Transverse colon (tissue), 4 donors: ENCODE measurements around the gene TAS2R60. TPM values are rescaled to one million over a fixed set of nuclear protein-coding genes. Genes with fewer than 3 reads are reported as not detected.

Experiments
- DNase-seq: peaks from one replicate; pipeline ENCODE4 v3.0.0-alpha.2; 2019
- H3K27ac ChIP-seq, 4 donors: fragments of 200-600 bp; sonication (generic); 2 replicates each; pipeline ENCODE4 v1.5.1; 2016 to 2018; ENCODE audit warnings: inconsistent platforms in 4 of 4
- H3K27me3 ChIP-seq: fragments of 200-600 bp; sonication (generic); 2 replicates; pipeline ENCODE4 v1.5.1; 2017; ENCODE audit warnings: inconsistent platforms
- H3K36me3 ChIP-seq, 4 donors: fragments of 200-600 bp; sonication (generic); 2 replicates each; pipeline ENCODE4 v1.5.1; 2017 to 2019; ENCODE audit warnings: inconsistent platforms in 4 of 4
- H3K4me1 ChIP-seq, 4 donors: fragments of 200-600 bp; sonication (generic); 2 replicates each; pipeline ENCODE4 v1.5.1; 2017 to 2020; ENCODE audit warnings: inconsistent platforms in 4 of 4
- H3K4me3 ChIP-seq, 4 donors: fragments of 200-600 bp; sonication (generic); 1 replicate in 1 of 4; 2 replicates in 3 of 4; pipeline versions ENCODE4 v1.5.1 to v1.6.1; 2017 to 2019; ENCODE audit warnings: inconsistent platforms in 4 of 4
- H3K9me3 ChIP-seq, 2 donors: fragments of 200-600 bp; sonication (generic); 2 replicates each; pipeline ENCODE4 v1.5.1; 2017 to 2019; ENCODE audit warnings: inconsistent platforms in 2 of 2
- EP300 ChIP-seq: sonication (generic); formaldehyde crosslinking; IDR thresholded peaks from one replicate; pipeline ENCODE4 v1.6.1; 2017; ENCODE audit warnings: antibody characterized with exemption, low read depth
- POLR2A ChIP-seq: fragments of 450-650 bp; IDR thresholded peaks from one replicate; pipeline ENCODE4 v1.6.1; 2016; ENCODE audit warnings: antibody characterized with exemption, mild to moderate bottlenecking, moderate library complexity
- POLR2AphosphoS5 ChIP-seq, 3 donors: sonication (generic); formaldehyde crosslinking; IDR thresholded peaks; one replicate each; pipeline ENCODE4 v1.6.1; 2016; ENCODE audit warnings: antibody characterized with exemption in 3 of 3
- WGBS, 2 donors: methylation state at CpG; one replicate each; pipeline ENCODE4 v1.1.5; 2018; ENCODE audit warnings: low coverage in 1 of 2; 5-methylcytosine and 5-hydroxymethylcytosine counted together
- in situ Hi-C, 4 donors: fragments of 200-750 bp; cut with MboI; loops; one replicate each; pipeline versions ENCODE4 v1.15.0 to v1.15.1; 2017; ENCODE audit warnings: low sequenced_read_pairs in 3 of 4, low pct_ligation_motif_present in 1 of 4, low pct_unique_long_range_greater_than_20kb in 1 of 4
- intact Hi-C: fragments of 100-400 bp; cut with DNase I; formaldehyde crosslinking; loops from one replicate; pipeline ENCODE4 v1.15.1; 2023; ENCODE audit warnings: low total_unique reads
- total RNA-seq, 4 donors: library from RNA; depleted of rRNA; stranded (reverse); fragments of >200 nt; gene quantifications; one replicate each; pipeline ENCODE4 v1.1.0, GENCODE V29; 2016
- TF ChIP-seq, protein P1 (sequence below), 5 experiments: fragments of 200-600 bp in 3 of 5; fragments of 450-650 bp in 2 of 5; sonication (generic) in 3 of 5; IDR thresholded peaks; 1 replicate in 2 of 5; 2 replicates in 3 of 5; pipeline ENCODE4 v1.5.1; 2016 to 2017; ENCODE audit warnings: antibody characterized with exemption in 5 of 5, inconsistent platforms in 3 of 5, mild to moderate bottlenecking in 2 of 5, moderate library complexity in 1 of 5

Gene TAS2R60
- total RNA-seq, 4 donors from 2014 or later: not detected

DNA sequence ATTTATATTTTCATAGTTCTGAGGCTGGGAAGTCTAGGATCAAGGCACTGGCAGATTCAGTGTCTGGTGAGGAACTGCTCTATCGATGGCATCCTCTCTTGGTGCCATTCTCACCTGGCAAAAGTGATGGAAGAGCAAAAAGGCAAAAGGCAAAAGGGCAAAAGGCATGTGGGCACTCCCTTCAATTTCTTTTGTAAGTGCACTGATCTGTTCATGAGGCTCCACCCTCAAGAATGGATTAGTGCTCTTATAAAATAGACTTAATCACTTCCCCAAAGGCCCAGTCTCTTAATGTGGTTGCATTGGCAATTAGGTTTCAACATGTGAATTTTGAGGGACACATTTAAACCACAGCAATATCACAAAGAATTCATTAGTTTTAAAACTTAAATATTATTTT is 16.1 kb downstream of the TAS2R60 start:
- in situ Hi-C loops (no loop called here), intact Hi-C loops (loop anchor here (5.0 kb wide), 1 partner anchor 513 kb away; no protein-coding TSS in a partner anchor)
- H3K36me3 ChIP-seq: no peaks in the 10 kb centered on the region
- WGBS, 2 donors: 80 to 83% methylated on average over 1 of the region's 1 CpG
- TF ChIP-seq, protein P1, sequence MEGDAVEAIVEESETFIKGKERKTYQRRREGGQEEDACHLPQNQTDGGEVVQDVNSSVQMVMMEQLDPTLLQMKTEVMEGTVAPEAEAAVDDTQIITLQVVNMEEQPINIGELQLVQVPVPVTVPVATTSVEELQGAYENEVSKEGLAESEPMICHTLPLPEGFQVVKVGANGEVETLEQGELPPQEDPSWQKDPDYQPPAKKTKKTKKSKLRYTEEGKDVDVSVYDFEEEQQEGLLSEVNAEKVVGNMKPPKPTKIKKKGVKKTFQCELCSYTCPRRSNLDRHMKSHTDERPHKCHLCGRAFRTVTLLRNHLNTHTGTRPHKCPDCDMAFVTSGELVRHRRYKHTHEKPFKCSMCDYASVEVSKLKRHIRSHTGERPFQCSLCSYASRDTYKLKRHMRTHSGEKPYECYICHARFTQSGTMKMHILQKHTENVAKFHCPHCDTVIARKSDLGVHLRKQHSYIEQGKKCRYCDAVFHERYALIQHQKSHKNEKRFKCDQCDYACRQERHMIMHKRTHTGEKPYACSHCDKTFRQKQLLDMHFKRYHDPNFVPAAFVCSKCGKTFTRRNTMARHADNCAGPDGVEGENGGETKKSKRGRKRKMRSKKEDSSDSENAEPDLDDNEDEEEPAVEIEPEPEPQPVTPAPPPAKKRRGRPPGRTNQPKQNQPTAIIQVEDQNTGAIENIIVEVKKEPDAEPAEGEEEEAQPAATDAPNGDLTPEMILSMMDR (IDR thresholded peaks at IDR 0.05): no peak
- no peak for TF ChIP-seq POLR2A
- H3K9me3 ChIP-seq: peaks cover 0 to 5% of the 10 kb centered on the region in 2 donors
- no peaks in the 10 kb centered on the region for H3K27me3 ChIP-seq
- no peaks in the 10 kb centered on the region for H3K4me1 ChIP-seq
- H3K4me3 ChIP-seq: no peak overlapping the region
- H3K27ac ChIP-seq: no peak overlapping the region
- no peak for DNase-seq

DNA sequence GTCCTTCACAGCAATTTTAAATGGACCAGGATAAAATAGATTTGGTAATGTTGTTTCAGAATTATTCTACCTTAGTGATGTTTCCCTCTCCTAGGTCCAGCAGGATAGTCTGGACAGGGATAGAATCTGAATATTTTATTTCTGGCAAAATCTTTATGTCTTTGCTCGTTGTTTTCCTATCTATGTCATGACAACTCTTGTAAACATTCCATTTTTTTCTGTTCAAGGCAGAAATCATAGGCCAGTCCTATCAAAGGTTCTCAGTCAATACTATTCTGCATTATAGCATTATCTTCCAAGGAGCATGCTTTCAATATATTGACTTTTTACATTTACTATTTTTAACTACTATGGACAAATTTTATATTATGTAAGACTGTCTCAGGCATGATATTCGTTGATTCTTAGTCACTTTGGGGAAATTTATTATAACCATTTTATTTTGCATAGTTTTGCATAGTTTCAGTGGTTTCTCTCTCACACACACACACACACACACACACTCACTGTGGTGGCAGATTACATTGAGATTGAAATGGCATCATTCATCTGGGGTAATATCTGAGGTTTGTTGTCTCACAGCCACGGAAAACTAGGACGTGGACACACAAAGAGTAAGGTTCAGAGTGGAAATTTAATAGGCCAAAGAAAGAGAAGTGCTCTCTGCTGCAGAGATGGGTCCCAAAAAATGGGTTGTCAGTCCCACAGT is 17.2 kb downstream of the TAS2R60 start:
- no peak overlapping the region for H3K4me3 ChIP-seq
- peaks cover 0 to 5% of the 10 kb centered on the region in 2 donors for H3K9me3 ChIP-seq
- no peaks in the 10 kb centered on the region for H3K4me1 ChIP-seq
- in situ Hi-C loops (no loop called here), intact Hi-C loops (no loop called here)
- H3K27ac ChIP-seq: no peak overlapping the region
- no peak for TF ChIP-seq POLR2A
- TF ChIP-seq, protein P1 (IDR thresholded peaks at IDR 0.05): no peak
- TF ChIP-seq POLR2AphosphoS5 (IDR thresholded peaks at IDR 0.05): no peak
- no peak for TF ChIP-seq EP300
- no peak for DNase-seq
- H3K36me3 ChIP-seq: no peaks in the 10 kb centered on the region
- no peaks in the 10 kb centered on the region for H3K27me3 ChIP-seq
- 61 to 65% methylated on average over 4 of the region's 4 CpGs for WGBS, 2 donors

DNA sequence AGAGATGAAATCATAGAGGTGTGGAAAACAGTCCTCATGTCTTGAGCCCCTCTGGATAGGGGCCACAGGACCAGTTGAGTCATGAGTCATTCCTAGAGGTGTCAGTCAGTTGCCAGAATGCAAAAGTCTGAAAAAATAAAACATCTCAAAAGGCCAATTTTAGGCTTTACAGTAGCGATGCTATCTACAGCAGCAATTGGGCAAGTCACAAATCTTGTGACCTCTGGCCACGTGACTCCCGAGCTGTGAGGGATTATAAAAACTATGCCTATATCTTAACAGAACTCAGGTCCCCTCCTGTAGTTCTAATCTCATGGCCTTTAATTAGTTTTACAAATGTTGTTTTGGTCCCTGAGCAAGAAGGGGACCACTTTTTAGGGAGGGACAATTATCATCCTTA is 18.8 kb downstream of the TAS2R60 start:
- TF ChIP-seq POLR2AphosphoS5 (IDR thresholded peaks at IDR 0.05): no peak
- no peak for TF ChIP-seq POLR2A
- TF ChIP-seq EP300: no peak
- TF ChIP-seq, protein P1 (IDR thresholded peaks at IDR 0.05): no peak
- DNase-seq: no peak
- Histone ChIP-seq H3K27me3 (no peaks in the 10 kb centered on the region), H3K27ac (no peak overlapping the region), H3K9me3 (peaks cover 0 to 5% of the 10 kb centered on the region in 2 donors), H3K36me3 (no peaks in the 10 kb centered on the region), H3K4me3 (no peak overlapping the region), H3K4me1 (no peaks in the 10 kb centered on the region)
- in situ Hi-C loops (no loop called here), intact Hi-C loops (no loop called here)
- WGBS, 2 donors: 61 to 83% methylated on average over 3 of the region's 3 CpGs

DNA sequence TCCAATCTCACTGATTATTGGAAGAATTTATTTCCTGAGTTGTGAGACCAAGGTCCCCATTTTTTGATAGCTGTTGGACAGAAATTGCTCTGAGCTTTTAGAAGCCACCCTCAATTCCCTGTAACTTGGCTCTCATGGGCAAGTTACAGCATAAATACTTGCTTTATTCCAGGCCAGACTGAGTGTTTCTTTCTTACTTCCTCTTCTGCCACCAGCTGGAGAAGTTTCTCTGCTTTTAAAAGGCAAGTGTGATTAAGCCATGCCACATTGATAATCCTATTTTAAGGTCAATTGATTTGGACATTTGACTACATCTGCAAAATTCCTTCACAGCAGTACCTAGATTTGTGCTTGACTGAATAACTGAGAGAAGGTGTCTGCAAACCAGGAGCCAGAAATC is 20.3 kb downstream of the TAS2R60 start:
- no peak for DNase-seq
- no peaks in the 10 kb centered on the region for H3K4me1 ChIP-seq
- no peak overlapping the region for H3K4me3 ChIP-seq
- no peak for TF ChIP-seq POLR2AphosphoS5 (IDR thresholded peaks at IDR 0.05)
- TF ChIP-seq EP300: no peak
- no peak for TF ChIP-seq POLR2A
- TF ChIP-seq, protein P1 (IDR thresholded peaks at IDR 0.05): no peak
- H3K9me3 ChIP-seq: peaks cover 0 to 5% of the 10 kb centered on the region in 2 donors
- H3K27ac ChIP-seq: no peak overlapping the region
- no peaks in the 10 kb centered on the region for H3K27me3 ChIP-seq
- H3K36me3 ChIP-seq: no peaks in the 10 kb centered on the region
- in situ Hi-C loops: no loop called here
- intact Hi-C loops: no loop called here
